GM13976 (cell line): ENCODE results near the gene PSMA5.
"Not testable (repeated sequence)": the region's sequence is repeated elsewhere in the genome, so short reads cannot be mapped to it uniquely, and the experiment has no call there.

ENCODE experiments used
- DNase-seq: peaks from one replicate; pipeline ENCODE4 v3.0.0; 2012; ENCODE audit warnings: low spot score
- in situ Hi-C: fragments of 300-500 bp; cut with MboI; formaldehyde crosslinking; loops from one replicate; pipeline ENCODE4 v1.12.0; 2022; ENCODE audit warnings: low sequenced_read_pairs, mixed read lengths, inconsistent platforms; ENCODE audit not compliant: unreplicated experiment
- TF ChIP-seq, protein P1 (sequence below): IDR thresholded peaks from 2 replicates; pipeline ENCODE4 v1.5.1; 2012; ENCODE audit warnings: borderline replicate concordance, mild to moderate bottlenecking; ENCODE audit not compliant: insufficient read depth; ENCODE audit errors: extremely low read depth, missing control alignments, control extremely low read depth

Gene PSMA5

DNA sequence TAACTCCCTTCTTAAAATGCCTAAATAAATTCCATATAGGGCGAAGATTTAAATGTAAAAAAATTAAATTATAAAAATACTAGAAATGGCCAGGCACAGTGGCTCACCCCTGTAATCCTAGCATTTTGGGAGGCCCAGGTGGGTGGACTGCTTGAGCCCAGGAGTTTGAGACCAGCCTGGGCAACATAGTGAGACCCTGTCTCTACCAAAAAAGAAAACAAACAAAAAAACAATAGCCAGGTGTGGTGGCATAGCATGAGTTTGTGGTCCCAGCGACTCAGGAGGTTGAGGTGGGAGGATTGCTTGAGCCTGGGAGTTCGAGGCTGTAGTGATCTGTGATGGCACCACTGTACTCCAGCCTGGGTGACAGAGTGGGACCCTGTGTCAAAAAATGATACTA lies 46.3 kb downstream of the PSMA5 start:
- DNase-seq, result no peak
- TF ChIP-seq, protein P1, sequence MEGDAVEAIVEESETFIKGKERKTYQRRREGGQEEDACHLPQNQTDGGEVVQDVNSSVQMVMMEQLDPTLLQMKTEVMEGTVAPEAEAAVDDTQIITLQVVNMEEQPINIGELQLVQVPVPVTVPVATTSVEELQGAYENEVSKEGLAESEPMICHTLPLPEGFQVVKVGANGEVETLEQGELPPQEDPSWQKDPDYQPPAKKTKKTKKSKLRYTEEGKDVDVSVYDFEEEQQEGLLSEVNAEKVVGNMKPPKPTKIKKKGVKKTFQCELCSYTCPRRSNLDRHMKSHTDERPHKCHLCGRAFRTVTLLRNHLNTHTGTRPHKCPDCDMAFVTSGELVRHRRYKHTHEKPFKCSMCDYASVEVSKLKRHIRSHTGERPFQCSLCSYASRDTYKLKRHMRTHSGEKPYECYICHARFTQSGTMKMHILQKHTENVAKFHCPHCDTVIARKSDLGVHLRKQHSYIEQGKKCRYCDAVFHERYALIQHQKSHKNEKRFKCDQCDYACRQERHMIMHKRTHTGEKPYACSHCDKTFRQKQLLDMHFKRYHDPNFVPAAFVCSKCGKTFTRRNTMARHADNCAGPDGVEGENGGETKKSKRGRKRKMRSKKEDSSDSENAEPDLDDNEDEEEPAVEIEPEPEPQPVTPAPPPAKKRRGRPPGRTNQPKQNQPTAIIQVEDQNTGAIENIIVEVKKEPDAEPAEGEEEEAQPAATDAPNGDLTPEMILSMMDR, result no peak
- in situ Hi-C loops, result no loop called here

DNA sequence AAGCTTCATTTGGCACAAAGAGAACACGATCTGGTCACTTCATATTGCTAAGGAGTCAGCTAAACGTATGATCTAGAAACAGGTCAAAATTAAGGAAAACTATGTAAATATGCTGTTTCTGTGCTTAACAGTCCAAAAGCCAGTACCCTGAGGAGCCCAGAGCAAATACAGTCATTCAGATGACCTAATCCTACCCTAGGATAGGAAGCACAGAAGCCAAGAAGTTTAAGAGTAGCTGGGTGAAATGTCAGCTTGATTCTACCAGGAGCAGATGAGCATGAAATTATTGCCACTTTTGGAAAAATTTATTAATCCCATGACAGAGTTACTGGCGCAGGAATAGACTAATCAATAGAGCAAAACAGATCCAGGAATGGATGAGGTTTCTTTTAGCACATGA lies 46.8 kb downstream of the PSMA5 start:
- DNase-seq, result no peak
- in situ Hi-C loops, result no loop called here
- TF ChIP-seq, protein P1, result no peak

DNA sequence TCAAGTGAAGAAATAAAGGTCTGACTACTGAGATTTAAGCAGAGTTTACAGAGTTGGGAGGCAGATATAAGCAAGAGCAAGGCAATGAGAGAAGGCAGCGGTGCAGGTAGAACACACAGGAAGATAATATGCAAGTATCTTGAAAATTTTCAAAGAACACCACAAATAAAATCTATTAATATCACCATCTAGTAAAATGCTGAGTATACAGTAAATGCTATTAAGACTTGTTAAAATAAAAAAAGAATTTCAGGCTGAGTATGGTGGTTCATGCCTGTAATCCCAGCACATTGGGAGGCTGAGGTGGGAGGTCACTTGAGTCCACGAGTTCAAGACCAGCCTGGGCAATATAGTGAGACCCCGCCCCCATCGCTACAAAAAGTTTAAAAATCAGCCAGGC lies 48.5 kb downstream of the PSMA5 start:
- no peak for DNase-seq
- in situ Hi-C loops, result no loop called here
- TF ChIP-seq, protein P1, result no peak

DNA sequence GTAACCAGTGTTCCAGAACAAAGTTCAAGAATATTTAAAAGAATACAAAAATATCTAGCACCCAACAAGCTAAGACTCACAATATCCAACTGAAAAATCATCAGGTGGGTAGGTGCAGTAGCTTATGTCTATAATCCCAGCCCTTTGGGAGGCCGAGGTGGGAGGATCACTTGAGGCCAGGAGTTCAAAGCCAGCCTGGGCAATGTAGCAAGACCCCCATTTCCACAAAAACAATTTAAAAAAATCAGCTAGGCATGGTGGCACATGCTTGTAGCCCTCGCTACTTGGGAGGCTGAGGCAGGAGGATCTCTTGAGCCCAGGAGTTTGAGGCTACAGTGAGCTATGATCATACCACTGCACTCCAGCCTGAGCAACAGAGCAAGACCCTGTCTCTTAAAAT lies 52.6 kb downstream of the PSMA5 start:
- DNase-seq, in situ Hi-C loops: not testable (repeated sequence)

DNA sequence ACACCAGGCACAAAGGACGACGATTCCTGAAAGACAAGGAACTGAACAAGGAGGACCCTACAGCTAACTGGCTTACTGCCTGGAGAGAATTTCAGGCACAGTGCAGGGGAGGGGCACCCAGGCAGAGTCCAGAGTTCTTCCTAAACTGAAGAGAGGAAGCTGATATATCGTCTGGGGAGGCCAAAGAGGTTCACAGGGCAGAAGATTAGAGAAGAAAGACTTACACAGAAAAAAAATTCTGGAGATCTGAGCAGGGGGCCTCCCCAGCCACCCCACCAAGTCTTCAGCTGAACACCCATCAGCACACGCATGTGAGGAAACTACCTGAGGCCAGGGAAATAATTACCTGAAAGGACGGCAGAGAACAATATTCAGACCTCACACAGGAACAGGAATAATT lies 53.1 kb downstream of the PSMA5 start:
- DNase-seq, result no peak
- in situ Hi-C loops, result no loop called here
- TF ChIP-seq, protein P1, result no peak

DNA sequence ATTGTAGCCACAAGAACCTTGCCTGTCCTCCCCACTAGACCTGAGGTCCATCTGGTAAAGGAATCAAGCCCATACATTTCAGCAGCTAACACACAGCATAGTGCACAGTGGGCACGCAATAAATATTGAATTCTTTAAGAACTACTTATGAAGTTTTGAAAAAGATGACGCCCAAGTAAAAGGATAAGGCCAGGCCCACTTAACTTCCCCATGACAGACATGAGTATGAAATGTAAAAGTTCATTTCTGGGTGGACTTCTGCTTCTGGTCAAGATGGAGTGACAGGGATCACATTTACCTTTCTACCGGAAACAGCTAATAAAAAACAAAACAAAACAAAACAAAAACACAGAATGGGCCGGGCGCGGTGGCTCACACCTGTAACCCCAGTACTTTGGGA lies 54.0 kb downstream of the PSMA5 start:
- DNase-seq, result no peak
- TF ChIP-seq, protein P1, result no peak
- in situ Hi-C loops, result no loop called here

DNA sequence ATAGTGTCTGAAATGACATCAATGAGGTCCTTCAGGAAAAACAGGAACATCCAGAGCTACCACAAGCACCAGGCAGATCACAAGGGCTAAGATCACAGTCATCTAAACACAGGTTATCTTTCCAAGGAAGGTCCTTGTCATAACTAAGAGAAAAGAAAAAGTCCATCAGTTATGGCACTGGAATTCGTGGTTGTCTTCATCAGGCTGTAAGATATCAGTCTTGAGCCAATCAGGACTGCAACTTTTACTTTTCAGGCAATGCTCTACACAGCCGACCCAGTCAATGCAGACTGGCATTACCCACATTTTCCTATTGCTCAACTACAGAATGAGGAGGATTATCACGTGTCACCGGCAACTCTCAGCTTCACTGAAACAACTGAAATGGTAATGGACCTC lies 54.9 kb downstream of the PSMA5 start:
- DNase-seq, result no peak
- in situ Hi-C loops, result no loop called here
- TF ChIP-seq, protein P1, result no peak

DNA sequence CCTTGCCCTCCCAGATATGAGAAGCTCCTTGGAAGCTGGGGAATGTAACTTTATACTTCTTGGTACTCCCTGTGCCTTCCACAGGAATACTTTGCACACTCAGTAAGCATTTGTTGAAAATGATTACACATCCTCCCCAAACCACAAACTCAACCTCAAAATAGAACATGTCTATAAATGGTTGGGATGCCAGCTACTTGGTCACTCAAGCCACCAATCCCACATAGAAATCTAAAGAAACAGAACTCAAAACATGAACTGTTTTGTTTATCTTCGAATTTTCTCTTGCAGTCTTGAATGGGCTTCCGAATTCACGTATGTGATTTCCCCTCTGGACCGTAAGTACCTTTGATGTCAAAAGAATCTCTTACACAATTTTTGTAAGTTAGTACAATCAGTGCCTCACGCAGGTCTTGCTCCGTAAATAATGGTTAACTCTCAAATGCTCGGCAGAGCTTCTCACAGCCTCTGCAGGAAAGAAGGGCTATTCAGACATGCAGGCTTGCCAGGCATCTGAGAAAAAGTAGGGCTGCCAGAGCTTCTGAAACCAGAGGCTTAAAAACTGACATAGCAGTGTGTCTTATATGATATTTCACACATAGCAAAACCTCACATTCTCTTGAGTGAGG lies 55.4 kb downstream of the PSMA5 start:
- TF ChIP-seq, protein P1, result no peak

More for the DNA sequence above, 55.4 kb downstream of the PSMA5 start:
- in situ Hi-C loops, result no loop called here
- DNase-seq, result no peak
